GM23338 (cell line): ENCODE data around the gene CYP2W1. TPM values are rescaled to one million over a fixed set of nuclear protein-coding genes. Genes with fewer than 3 reads are reported as not detected.

Source experiments
- ATAC-seq: fragments of 200-7000 bp; cut with Tn5 transposase; 3 replicates; pipeline ENCODE4 v1.9.1; 2020
- DNase-seq: peaks from one replicate; pipeline ENCODE4 v3.0.0-alpha.2; 2015; ENCODE audit warnings: low spot score
- H2AFZ ChIP-seq: fragments of 200-600 bp; sonication (generic); 2 replicates; pipeline ENCODE4 v1.8.0; 2016; ENCODE audit warnings: antibody characterized with exemption, mild to moderate bottlenecking, moderate library complexity
- H3F3A ChIP-seq: fragments of 200-600 bp; sonication (generic); replicated peaks from 2 replicates; pipeline ENCODE4 v1.8.0; 2017; ENCODE audit warnings: antibody characterized with exemption, mixed run types, low read depth
- H3K27ac ChIP-seq: fragments of 200-600 bp; sonication (generic); 2 replicates; pipeline ENCODE4 v1.6.1; 2016; ENCODE audit warnings: low read depth
- H3K27me3 ChIP-seq: fragments of 200-600 bp; sonication (generic); 2 replicates; pipeline ENCODE4 v1.8.0; 2016; ENCODE audit warnings: mild to moderate bottlenecking, mixed run types, moderate library complexity; ENCODE audit not compliant: insufficient read depth
- H3K36me3 ChIP-seq: fragments of 200-600 bp; sonication (generic); 2 replicates; pipeline ENCODE4 v1.8.0; 2016; ENCODE audit warnings: mild to moderate bottlenecking; ENCODE audit not compliant: insufficient read depth
- H3K4me1 ChIP-seq: fragments of 200-600 bp; sonication (generic); 2 replicates; pipeline ENCODE4 v1.8.0; 2016; ENCODE audit warnings: mild to moderate bottlenecking, moderate library complexity; ENCODE audit not compliant: insufficient read depth
- H3K4me2 ChIP-seq: fragments of 200-600 bp; sonication (generic); 2 replicates; pipeline ENCODE4 v1.7.1; 2017; ENCODE audit warnings: mixed run types
- H3K4me3 ChIP-seq: fragments of 200-600 bp; sonication (generic); 2 replicates; pipeline ENCODE4 v1.6.1; 2016; ENCODE audit warnings: mixed run types
- H3K79me2 ChIP-seq: fragments of 200-600 bp; sonication (generic); replicated peaks from 2 replicates; pipeline ENCODE4 v1.8.0; 2017; ENCODE audit warnings: mild to moderate bottlenecking; ENCODE audit not compliant: insufficient read depth
- H3K9me2 ChIP-seq: fragments of 200-600 bp; sonication (generic); 2 replicates; pipeline ENCODE4 v1.8.0; 2017; ENCODE audit not compliant: insufficient read depth
- H4K20me1 ChIP-seq: fragments of 200-600 bp; sonication (generic); replicated peaks from 2 replicates; pipeline ENCODE4 v1.8.0; 2017; ENCODE audit warnings: mild to moderate bottlenecking; ENCODE audit not compliant: insufficient read depth
- H3K27ac Mint-ChIP-seq: 2 replicates; pipeline ENCODE4 v1.8.0; 2020; ENCODE audit warnings: inconsistent platforms, mild to moderate bottlenecking, moderate library complexity, mixed read lengths
- H3K27me3 Mint-ChIP-seq: 3 replicates; pipeline ENCODE4 v1.8.0; 2022; ENCODE audit warnings: low read depth, mild to moderate bottlenecking, moderate library complexity, mixed read lengths, inconsistent platforms; ENCODE audit not compliant: insufficient read depth, poor library complexity
- H3K36me3 Mint-ChIP-seq: 3 replicates; pipeline ENCODE4 v1.8.0; 2021; ENCODE audit warnings: low read depth, mild to moderate bottlenecking, inconsistent platforms, moderate library complexity, mixed read lengths
- H3K4me1 Mint-ChIP-seq: 3 replicates; pipeline ENCODE4 v1.8.0; 2020; ENCODE audit warnings: mild to moderate bottlenecking, inconsistent platforms, mixed read lengths
- H3K4me3 Mint-ChIP-seq: 3 replicates; pipeline ENCODE4 v1.8.0; 2021; ENCODE audit warnings: moderate library complexity, mild to moderate bottlenecking, inconsistent platforms, mixed read lengths
- H3K9me3 Mint-ChIP-seq: 3 replicates; pipeline ENCODE4 v1.8.0; 2020; ENCODE audit warnings: moderate library complexity, mild to moderate bottlenecking, inconsistent platforms, mixed read lengths
- CREB1 ChIP-seq: fragments of 250-450 bp; sonication (Bioruptor Pico); IDR thresholded peaks from 2 replicates; pipeline ENCODE4 v1.5.0; 2020; ENCODE audit warnings: low read depth, mild to moderate bottlenecking, moderate library complexity
- CTCF ChIP-seq, 2 experiments: fragments of 200-600 bp in 1 of 2; sonication (generic) in 1 of 2; conservative IDR thresholded peaks; 2 replicates each; pipeline versions ENCODE4 v1.5.1 to v1.6.1; 2016 to 2017; ENCODE audit warnings: antibody characterized with exemption in 2 of 2, low read depth in 2 of 2, mild to moderate bottlenecking in 2 of 2, moderate library complexity in 1 of 2
- ETS1 ChIP-seq: IDR thresholded peaks from 2 replicates; pipeline ENCODE4 v1.6.1; 2016; ENCODE audit warnings: antibody characterized with exemption
- EZH2 ChIP-seq: fragments of 200-600 bp; sonication (generic); IDR thresholded peaks from one replicate; pipeline ENCODE4 v1.8.0; 2017; ENCODE audit warnings: antibody characterized with exemption, mild to moderate bottlenecking, low read depth; ENCODE audit not compliant: unreplicated experiment
- EZH2phosphoT487 ChIP-seq: fragments of 200-600 bp; sonication (generic); IDR thresholded peaks from one replicate; pipeline ENCODE4 v1.8.1; 2018; ENCODE audit warnings: antibody characterized with exemption; ENCODE audit not compliant: unreplicated experiment
- JUNB ChIP-seq: IDR thresholded peaks from one replicate; pipeline ENCODE4 v1.6.1; 2016; ENCODE audit warnings: antibody characterized with exemption; ENCODE audit not compliant: unreplicated experiment
- NANOG ChIP-seq: IDR thresholded peaks from 2 replicates; pipeline ENCODE4 v1.6.1; 2016; ENCODE audit warnings: antibody characterized with exemption, borderline replicate concordance
- POLR2AphosphoS5 ChIP-seq: IDR thresholded peaks from 2 replicates; pipeline ENCODE4 v1.6.1; 2016; ENCODE audit warnings: antibody characterized with exemption, low read depth
- STAT1 ChIP-seq: IDR thresholded peaks from one replicate; pipeline ENCODE4 v1.6.1; 2016; ENCODE audit warnings: antibody characterized with exemption; ENCODE audit not compliant: unreplicated experiment
- ZNF114 ChIP-seq: fragments of 250-450 bp; sonication (Bioruptor Pico); IDR thresholded peaks from 2 replicates; pipeline ENCODE4 v1.5.0; 2020; ENCODE audit warnings: mild to moderate bottlenecking, moderate library complexity
- ZNF331 ChIP-seq: fragments of 250-450 bp; sonication (Bioruptor Pico); IDR thresholded peaks from 2 replicates; pipeline ENCODE4 v1.5.0; 2020; ENCODE audit warnings: low read depth, mild to moderate bottlenecking, moderate library complexity
- polyA plus RNA-seq: library from polyadenylated mRNA; unstranded; fragments of >200 nt; fragmentation: Nextera tagmentation; extraction: Ambion mirVana; gene quantifications from 2 replicates; pipeline ENCODE4 v1.2.1, GENCODE V29; 2016
- total RNA-seq: library from RNA; depleted of rRNA; stranded (reverse); fragments of >200 nt; shearing (Covaris generic); gene quantifications from 2 replicates; pipeline ENCODE4 v1.2.3, GENCODE V29; 2014
- TF ChIP-seq, protein P1 (sequence below): fragments of 250-450 bp; sonication (Bioruptor Pico); IDR thresholded peaks from 2 replicates; pipeline ENCODE4 v1.5.0; 2020; ENCODE audit warnings: mild to moderate bottlenecking, moderate library complexity
- TF ChIP-seq, protein P2 (sequence below): IDR thresholded peaks from one replicate; pipeline ENCODE4 v1.6.1; 2018; ENCODE audit warnings: antibody characterized with exemption; ENCODE audit not compliant: unreplicated experiment

Gene CYP2W1
- total and polyA plus RNA-seq, 2 experiments from 2014 or later = not detected

- no peak for DNase-seq
- Histone ChIP-seq H2AFZ (no peak overlapping the region), H3K27me3 (no peaks in the 10 kb centered on the region), H3F3A (0 out of 2 replicates have a peak, but pooled peaks cover 3% of the 10 kb centered on the region), H3K4me2 (no peak overlapping the region), H3K36me3 (no peaks in the 10 kb centered on the region), H3K9me2 (no peaks in the 10 kb centered on the region), H3K4me1 (no peaks in the 10 kb centered on the region), H3K4me3 (no peak overlapping the region), H4K20me1 (peaks cover 11% of the 10 kb centered on the region; the same call in 1 of the 2 replicates), H3K79me2 (0 out of 2 replicates have a peak, but pooled peaks cover 9% of the 10 kb centered on the region), H3K27ac (no peak overlapping the region)
- Mint-ChIP-seq H3K27ac (no peak overlapping the region), H3K4me1 (no peaks in the 10 kb centered on the region), H3K36me3 (peaks cover 9% of the 10 kb centered on the region; the same call in 2 of the 3 replicates), H3K27me3 (peaks cover 17% of the 10 kb centered on the region), H3K9me3 (no peaks in the 10 kb centered on the region), H3K4me3 (no peak overlapping the region)
- TF ChIP-seq, protein P1, sequence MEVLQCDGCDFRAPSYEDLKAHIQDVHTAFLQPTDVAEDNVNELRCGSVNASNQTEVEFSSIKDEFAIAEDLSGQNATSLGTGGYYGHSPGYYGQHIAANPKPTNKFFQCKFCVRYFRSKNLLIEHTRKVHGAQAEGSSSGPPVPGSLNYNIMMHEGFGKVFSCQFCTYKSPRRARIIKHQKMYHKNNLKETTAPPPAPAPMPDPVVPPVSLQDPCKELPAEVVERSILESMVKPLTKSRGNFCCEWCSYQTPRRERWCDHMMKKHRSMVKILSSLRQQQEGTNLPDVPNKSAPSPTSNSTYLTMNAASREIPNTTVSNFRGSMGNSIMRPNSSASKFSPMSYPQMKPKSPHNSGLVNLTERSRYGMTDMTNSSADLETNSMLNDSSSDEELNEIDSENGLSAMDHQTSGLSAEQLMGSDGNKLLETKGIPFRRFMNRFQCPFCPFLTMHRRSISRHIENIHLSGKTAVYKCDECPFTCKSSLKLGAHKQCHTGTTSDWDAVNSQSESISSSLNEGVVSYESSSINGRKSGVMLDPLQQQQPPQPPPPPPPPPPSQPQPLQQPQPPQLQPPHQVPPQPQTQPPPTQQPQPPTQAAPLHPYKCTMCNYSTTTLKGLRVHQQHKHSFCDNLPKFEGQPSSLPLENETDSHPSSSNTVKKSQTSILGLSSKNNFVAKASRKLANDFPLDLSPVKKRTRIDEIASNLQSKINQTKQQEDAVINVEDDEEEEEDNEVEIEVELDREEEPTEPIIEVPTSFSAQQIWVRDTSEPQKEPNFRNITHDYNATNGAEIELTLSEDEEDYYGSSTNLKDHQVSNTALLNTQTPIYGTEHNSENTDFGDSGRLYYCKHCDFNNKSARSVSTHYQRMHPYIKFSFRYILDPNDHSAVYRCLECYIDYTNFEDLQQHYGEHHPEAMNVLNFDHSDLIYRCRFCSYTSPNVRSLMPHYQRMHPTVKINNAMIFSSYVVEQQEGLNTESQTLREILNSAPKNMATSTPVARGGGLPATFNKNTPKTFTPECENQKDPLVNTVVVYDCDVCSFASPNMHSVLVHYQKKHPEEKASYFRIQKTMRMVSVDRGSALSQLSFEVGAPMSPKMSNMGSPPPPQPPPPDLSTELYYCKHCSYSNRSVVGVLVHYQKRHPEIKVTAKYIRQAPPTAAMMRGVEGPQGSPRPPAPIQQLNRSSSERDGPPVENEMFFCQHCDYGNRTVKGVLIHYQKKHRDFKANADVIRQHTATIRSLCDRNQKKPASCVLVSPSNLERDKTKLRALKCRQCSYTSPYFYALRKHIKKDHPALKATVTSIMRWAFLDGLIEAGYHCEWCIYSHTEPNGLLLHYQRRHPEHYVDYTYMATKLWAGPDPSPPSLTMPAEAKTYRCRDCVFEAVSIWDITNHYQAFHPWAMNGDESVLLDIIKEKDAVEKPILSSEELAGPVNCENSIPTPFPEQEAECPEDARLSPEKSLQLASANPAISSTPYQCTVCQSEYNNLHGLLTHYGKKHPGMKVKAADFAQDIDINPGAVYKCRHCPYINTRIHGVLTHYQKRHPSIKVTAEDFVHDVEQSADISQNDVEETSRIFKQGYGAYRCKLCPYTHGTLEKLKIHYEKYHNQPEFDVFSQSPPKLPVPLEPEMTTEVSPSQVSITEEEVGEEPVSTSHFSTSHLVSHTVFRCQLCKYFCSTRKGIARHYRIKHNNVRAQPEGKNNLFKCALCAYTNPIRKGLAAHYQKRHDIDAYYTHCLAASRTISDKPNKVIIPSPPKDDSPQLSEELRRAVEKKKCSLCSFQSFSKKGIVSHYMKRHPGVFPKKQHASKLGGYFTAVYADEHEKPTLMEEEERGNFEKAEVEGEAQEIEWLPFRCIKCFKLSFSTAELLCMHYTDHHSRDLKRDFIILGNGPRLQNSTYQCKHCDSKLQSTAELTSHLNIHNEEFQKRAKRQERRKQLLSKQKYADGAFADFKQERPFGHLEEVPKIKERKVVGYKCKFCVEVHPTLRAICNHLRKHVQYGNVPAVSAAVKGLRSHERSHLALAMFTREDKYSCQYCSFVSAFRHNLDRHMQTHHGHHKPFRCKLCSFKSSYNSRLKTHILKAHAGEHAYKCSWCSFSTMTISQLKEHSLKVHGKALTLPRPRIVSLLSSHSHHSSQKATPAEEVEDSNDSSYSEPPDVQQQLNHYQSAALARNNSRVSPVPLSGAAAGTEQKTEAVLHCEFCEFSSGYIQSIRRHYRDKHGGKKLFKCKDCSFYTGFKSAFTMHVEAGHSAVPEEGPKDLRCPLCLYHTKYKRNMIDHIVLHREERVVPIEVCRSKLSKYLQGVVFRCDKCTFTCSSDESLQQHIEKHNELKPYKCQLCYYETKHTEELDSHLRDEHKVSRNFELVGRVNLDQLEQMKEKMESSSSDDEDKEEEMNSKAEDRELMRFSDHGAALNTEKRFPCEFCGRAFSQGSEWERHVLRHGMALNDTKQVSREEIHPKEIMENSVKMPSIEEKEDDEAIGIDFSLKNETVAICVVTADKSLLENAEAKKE = no peak
- TF ChIP-seq EZH2phosphoT487 (no peak), NANOG (no peak), POLR2AphosphoS5 (no peak), STAT1 (no peak), ZNF114 (CRISPR knock-in tag) (no peak), CTCF (conservative IDR thresholded peaks at IDR 0.05; ENCODE audit: low read depth in 2 of 2) (no peak), ZNF331 (CRISPR knock-in tag) (no peak), EZH2 (no peak), JUNB (no peak), ETS1 (no peak), CREB1 (no peak)
- TF ChIP-seq, protein P2, sequence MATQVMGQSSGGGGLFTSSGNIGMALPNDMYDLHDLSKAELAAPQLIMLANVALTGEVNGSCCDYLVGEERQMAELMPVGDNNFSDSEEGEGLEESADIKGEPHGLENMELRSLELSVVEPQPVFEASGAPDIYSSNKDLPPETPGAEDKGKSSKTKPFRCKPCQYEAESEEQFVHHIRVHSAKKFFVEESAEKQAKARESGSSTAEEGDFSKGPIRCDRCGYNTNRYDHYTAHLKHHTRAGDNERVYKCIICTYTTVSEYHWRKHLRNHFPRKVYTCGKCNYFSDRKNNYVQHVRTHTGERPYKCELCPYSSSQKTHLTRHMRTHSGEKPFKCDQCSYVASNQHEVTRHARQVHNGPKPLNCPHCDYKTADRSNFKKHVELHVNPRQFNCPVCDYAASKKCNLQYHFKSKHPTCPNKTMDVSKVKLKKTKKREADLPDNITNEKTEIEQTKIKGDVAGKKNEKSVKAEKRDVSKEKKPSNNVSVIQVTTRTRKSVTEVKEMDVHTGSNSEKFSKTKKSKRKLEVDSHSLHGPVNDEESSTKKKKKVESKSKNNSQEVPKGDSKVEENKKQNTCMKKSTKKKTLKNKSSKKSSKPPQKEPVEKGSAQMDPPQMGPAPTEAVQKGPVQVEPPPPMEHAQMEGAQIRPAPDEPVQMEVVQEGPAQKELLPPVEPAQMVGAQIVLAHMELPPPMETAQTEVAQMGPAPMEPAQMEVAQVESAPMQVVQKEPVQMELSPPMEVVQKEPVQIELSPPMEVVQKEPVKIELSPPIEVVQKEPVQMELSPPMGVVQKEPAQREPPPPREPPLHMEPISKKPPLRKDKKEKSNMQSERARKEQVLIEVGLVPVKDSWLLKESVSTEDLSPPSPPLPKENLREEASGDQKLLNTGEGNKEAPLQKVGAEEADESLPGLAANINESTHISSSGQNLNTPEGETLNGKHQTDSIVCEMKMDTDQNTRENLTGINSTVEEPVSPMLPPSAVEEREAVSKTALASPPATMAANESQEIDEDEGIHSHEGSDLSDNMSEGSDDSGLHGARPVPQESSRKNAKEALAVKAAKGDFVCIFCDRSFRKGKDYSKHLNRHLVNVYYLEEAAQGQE = no peak
- no peak; the same call in 1 of the 3 replicates for ATAC-seq
Measured at GRCh38 chr7:1012716-1013095, 29.7 kb downstream of the CYP2W1 start.
